NCI-H1930 (cell line): Measurements from ENCODE around the gene RNF225.
"Not testable (repeated sequence)": the region's sequence is repeated elsewhere in the genome, so short reads cannot be mapped to it uniquely, and the experiment has no call there.

Experiments used
- DNase-seq, 2 experiments: peaks; one replicate each; lab custom pipeline; 2025; lab: John Stamatoyannopoulos, UW

RNF225 gene

GRCh38 chr19:58408152-58409009 is 12.9 kb downstream of the RNF225 start, which contains the start of gene ZNF584:
TSS of gene ZNF584 (plus strand) at chr19:58408649. CDS start at chr19:58409148, 499 bp downstream.
- DNase-seq: peak; percentile 98 to 99

- peak; percentile 27 to 47 for DNase-seq
Observed at GRCh38 chr19:58409010-58409790, 13.7 kb downstream of the RNF225 start.

GRCh38 chr19:58416604-58417003 is 21.1 kb downstream of the RNF225 start:
- no peak for DNase-seq

GRCh38 chr19:58417071-58417470 is 21.6 kb downstream of the RNF225 start:
- no peak for DNase-seq

GRCh38 chr19:58428617-58429016 is 33.2 kb downstream of the RNF225 start:
- DNase-seq: no peak

GRCh38 chr19:58429745-58430144 is 34.3 kb downstream of the RNF225 start:
- no peak for DNase-seq

- DNase-seq: no peak
Observed at GRCh38 chr19:58434217-58434616, 38.8 kb downstream of the RNF225 start.

- peak; percentile 100 for DNase-seq
Observed at GRCh38 chr19:58439576-58440554, 44.4 kb downstream of the RNF225 start, which contains the start of gene ZNF132. TSS of gene ZNF132 (minus strand) at chr19:58440153. CDS start at chr19:58439821, 332 bp downstream.

- DNase-seq: no peak
Observed at GRCh38 chr19:58440556-58440955, 45.1 kb downstream of the RNF225 start.

GRCh38 chr19:58442986-58443385 is 47.5 kb downstream of the RNF225 start:
- not testable (repeated sequence) for DNase-seq
